HepG2 (cell line): ENCODE data around the gene ALX4. TPM values are rescaled to one million over a fixed set of nuclear protein-coding genes. Genes with fewer than 3 reads are reported as not detected.

Source experiments
- ATAC-seq: fragments of 200-7000 bp; cut with Tn5 transposase; 3 replicates; pipeline ENCODE4 v1.9.1; 2020; ENCODE audit warnings: mild to moderate bottlenecking, moderate library complexity
- BruUV-seq: library from RNA; stranded (reverse); fragments of 400-500 nt; replicated peaks from 2 replicates; lab custom pipeline; 2021; lab: Mats Ljungman, UMichigan
- CTCF ChIA-PET: fragments of 300-600 bp; formaldehyde crosslinking; extraction: SDS; loops from one replicate; lab custom pipeline; 2021; ENCODE audit warnings: low total read pairs, inconsistent platforms, low intra/inter-chr PET ratio; lab: Yijun Ruan, JAX
- POLR2A ChIA-PET: fragments of 350-600 bp; sonication (Branson Sonifier 250); formaldehyde crosslinking; loops from one replicate; lab custom pipeline; 2020; ENCODE audit warnings: antibody characterized with exemption, inconsistent platforms; lab: Yijun Ruan, JAX
- DNase-seq: peaks from one replicate; pipeline ENCODE4 v3.0.0-alpha.2; 2015; ENCODE audit warnings: low spot score
- FAIRE-seq: peaks from 3 replicates; lab custom pipeline; 2011; peaks lifted over from hg19 to GRCh38; lab: Jason Lieb, UNC
- H2AFZ ChIP-seq: one replicate; pipeline ENCODE4 v1.6.1; 2011; ENCODE audit warnings: low read length, inconsistent platforms
- H3K27ac ChIP-seq: fragments of 300-600 bp; 3 replicates; pipeline ENCODE4 v1.8.0; 2011; ENCODE audit warnings: mixed run types, mild to moderate bottlenecking, mixed read lengths, low read length, inconsistent platforms; ENCODE audit not compliant: insufficient read depth; ENCODE audit errors: extremely low read length
- H3K27me3 ChIP-seq, 2 experiments: fragments of 200-600 bp in 1 of 2; 2 replicates in 1 of 2; 3 replicates in 1 of 2; pipeline versions ENCODE4 v1.6.0 to v1.8.0; 2011; ENCODE audit warnings: low read length in 2 of 2, mild to moderate bottlenecking in 2 of 2, moderate library complexity in 2 of 2, inconsistent platforms in 1 of 2; ENCODE audit not compliant: insufficient read depth in 2 of 2, control insufficient read depth in 1 of 2
- H3K36me3 ChIP-seq, 2 experiments: fragments of 200-600 bp in 1 of 2; replicated peaks in 1 of 2; 2 replicates in 1 of 2; 3 replicates in 1 of 2; pipeline versions ENCODE4 v1.5.1 to v1.8.0; 2011; ENCODE audit warnings: low read length in 2 of 2, inconsistent platforms in 1 of 2; ENCODE audit not compliant: insufficient read depth in 2 of 2, control insufficient read depth in 1 of 2
- H3K4me1 ChIP-seq: 2 replicates; pipeline ENCODE4 v1.5.1; 2012; ENCODE audit warnings: low read length, inconsistent platforms; ENCODE audit not compliant: insufficient read depth
- H3K4me2 ChIP-seq: 2 replicates; pipeline ENCODE4 v1.6.0; 2011; ENCODE audit warnings: low read depth, low read length, inconsistent platforms
- H3K4me3 ChIP-seq, 3 experiments: fragments of 200-600 bp in 1 of 3; sonication (generic), shearing (Covaris generic) in 1 of 3; replicated peaks in 1 of 3; 2 replicates each; pipeline ENCODE4 v1.5.1; 2011 to 2016; ENCODE audit warnings: low read length in 3 of 3, inconsistent platforms in 2 of 3, low read depth in 2 of 3, mild to moderate bottlenecking in 2 of 3, control low read depth in 1 of 3, mixed read lengths in 1 of 3; ENCODE audit not compliant: insufficient read depth in 1 of 3
- H3K79me2 ChIP-seq: one replicate; pipeline ENCODE4 v1.6.1; 2011; ENCODE audit warnings: low read length, inconsistent platforms; ENCODE audit not compliant: insufficient read depth
- H3K9ac ChIP-seq: 2 replicates; pipeline ENCODE4 v1.6.0; 2011; ENCODE audit warnings: mild to moderate bottlenecking, low read depth, low read length, inconsistent platforms; ENCODE audit not compliant: insufficient read depth
- H3K9me3 ChIP-seq: 2 replicates; pipeline ENCODE4 v1.5.1; 2012; ENCODE audit warnings: mild to moderate bottlenecking, low read length
- H4K20me1 ChIP-seq: 2 replicates; pipeline ENCODE4 v1.6.0; 2011; ENCODE audit warnings: inconsistent platforms, mild to moderate bottlenecking, low read length, moderate library complexity; ENCODE audit not compliant: insufficient read depth
- BCL3 ChIP-seq: sonication (generic); formaldehyde crosslinking; IDR thresholded peaks from 2 replicates; pipeline ENCODE4 v1.5.1; 2020; ENCODE audit warnings: mild to moderate bottlenecking, missing genetic modification reagents, moderate library complexity
- CAMTA2 ChIP-seq: sonication (generic); formaldehyde crosslinking; IDR thresholded peaks from 2 replicates; pipeline ENCODE4 v1.4.0; 2020; ENCODE audit warnings: mild to moderate bottlenecking, missing genetic modification reagents, borderline replicate concordance
- CENPT ChIP-seq: sonication (generic); formaldehyde crosslinking; IDR thresholded peaks from 2 replicates; pipeline ENCODE4 v1.8.0; 2022; ENCODE audit warnings: low read depth, mild to moderate bottlenecking, moderate library complexity, missing genetic modification reagents
- ESRRA ChIP-seq: sonication (generic); formaldehyde crosslinking; IDR thresholded peaks from 2 replicates; pipeline ENCODE4 v1.5.1; 2020; ENCODE audit warnings: mild to moderate bottlenecking, low read depth, missing genetic modification reagents
- JUNB ChIP-seq: sonication (generic); formaldehyde crosslinking; IDR thresholded peaks from 2 replicates; pipeline ENCODE4 v1.8.0; 2022; ENCODE audit warnings: missing genetic modification reagents, mild to moderate bottlenecking, borderline replicate concordance
- KMT2B ChIP-seq: IDR thresholded peaks from 2 replicates; pipeline ENCODE4 v1.6.1; 2016; ENCODE audit warnings: missing genetic modification reagents, missing compliant biosample characterization
- NFIB ChIP-seq: sonication (generic); formaldehyde crosslinking; IDR thresholded peaks from 2 replicates; pipeline ENCODE4 v1.9.0; 2021; ENCODE audit warnings: missing genetic modification reagents, mild to moderate bottlenecking, borderline replicate concordance
- NR3C1 ChIP-seq: sonication (generic); formaldehyde crosslinking; IDR thresholded peaks from 2 replicates; pipeline ENCODE4 v1.4.0; 2020; ENCODE audit warnings: missing genetic modification reagents
- POLR2A ChIP-seq, 2 experiments: IDR thresholded peaks; 2 replicates each; pipeline ENCODE4 v1.6.1; 2011; ENCODE audit warnings: low read depth in 2 of 2, low read length in 2 of 2, mild to moderate bottlenecking in 1 of 2, moderate library complexity in 1 of 2; ENCODE audit not compliant: insufficient read depth in 1 of 2
- RARG ChIP-seq: sonication (generic); formaldehyde crosslinking; IDR thresholded peaks from 2 replicates; pipeline ENCODE4 v1.4.0; 2020; ENCODE audit warnings: low read depth, mild to moderate bottlenecking, missing genetic modification reagents
- SETDB1 ChIP-seq: sonication (generic); formaldehyde crosslinking; IDR thresholded peaks from 2 replicates; pipeline ENCODE4 v1.5.1; 2020; ENCODE audit warnings: missing genetic modification reagents, mild to moderate bottlenecking, borderline replicate concordance
- SMARCE1 ChIP-seq: fragments of 450-650 bp; IDR thresholded peaks from 2 replicates; pipeline ENCODE4 v1.6.1; 2017; ENCODE audit warnings: borderline replicate concordance
- SMYD3 ChIP-seq: sonication (generic); formaldehyde crosslinking; IDR thresholded peaks from 2 replicates; pipeline ENCODE4 v1.8.1; 2023; ENCODE audit warnings: mild to moderate bottlenecking, missing genetic modification reagents
- TIGD3 ChIP-seq: sonication (generic); formaldehyde crosslinking; IDR thresholded peaks from 2 replicates; pipeline ENCODE4 v1.5.1; 2020; ENCODE audit warnings: mild to moderate bottlenecking, missing genetic modification reagents, borderline replicate concordance
- ZNF513 ChIP-seq: sonication (generic); formaldehyde crosslinking; conservative IDR thresholded peaks from 2 replicates; pipeline ENCODE4 v1.5.0; 2020; ENCODE audit warnings: missing genetic modification reagents
- ZNF577 ChIP-seq: sonication (generic); formaldehyde crosslinking; IDR thresholded peaks from 2 replicates; pipeline ENCODE4 v1.4.0; 2020; ENCODE audit warnings: mild to moderate bottlenecking, low read depth, missing genetic modification reagents, borderline replicate concordance
- ZSCAN12 ChIP-seq: sonication (generic); formaldehyde crosslinking; IDR thresholded peaks from 2 replicates; pipeline ENCODE4 v1.9.0; 2021; ENCODE audit warnings: mild to moderate bottlenecking, missing genetic modification reagents
- WGBS: methylation state at CpG from one replicate; pipeline ENCODE4 v1.1.6; 2017; ENCODE audit warnings: low lambda C conversion rate; 5-methylcytosine and 5-hydroxymethylcytosine counted together
- in situ Hi-C: cut with HindIII; loops from 2 replicates; pipeline ENCODE4 v1.10.0; 2017; ENCODE audit warnings: low pct_unique_long_range_greater_than_20kb; ENCODE audit not compliant: extremely low pct_ligation_motif_present
- intact Hi-C: fragments of 100-400 bp; cut with micrococcal nuclease; formaldehyde crosslinking; loops from one replicate; pipeline ENCODE4 v1.10.0; 2022; ENCODE audit not compliant: unreplicated experiment
- polyA plus RNA-seq, 8 experiments: library from polyadenylated mRNA; depleted of rRNA in 3 of 8; stranded (reverse) in 7 of 8; unstranded in 1 of 8; fragments of >200 nt; fragmentation: Illumina TruSeq in 4 of 8; extraction: Trizol in 4 of 8; gene quantifications; 2 replicates each; pipeline versions ENCODE4 v1.2.1 to v1.2.3, GENCODE V29; 2011 to 2016; ENCODE audit warnings: low read depth in 4 of 8, missing spikeins in 1 of 8, mixed read lengths in 1 of 8; ENCODE audit not compliant: insufficient read depth in 1 of 8
- total RNA-seq, 5 experiments: library from RNA; depleted of rRNA; stranded (reverse); fragments of >200 nt; fragmentation: Illumina TruSeq; extraction: Trizol; gene quantifications; 2 replicates each; pipeline ENCODE4 v1.2.3, GENCODE V29; 2016; ENCODE audit warnings: low read depth in 1 of 5

Gene ALX4
- total and polyA plus RNA-seq, 2 of the 13 experiments (the other 11 are each of a cell fraction or from before 2014, with no cell fraction given) = not detected

GRCh38 chr11:44344921-44345320, 35.0 kb upstream of the ALX4 start (continued):
- no peak for TF ChIP-seq ZSCAN12 (CRISPR knock-in tag)

- DNase-seq (no peak), FAIRE-seq (no peak), ATAC-seq (no peak)
- intact Hi-C loops (no loop called here), in situ Hi-C loops (no loop called here)
- 10% methylated on average over 4 of the region's 7 CpGs for WGBS
- Histone ChIP-seq H3K27ac (no peak overlapping the region), H3K4me2 (no peak overlapping the region), H3K9ac (no peak overlapping the region), H3K36me3 (no peaks in the 10 kb centered on the region), H3K4me3 (no peak overlapping the region), H3K9me3 (no peaks in the 10 kb centered on the region), H3K27me3 (peaks cover 2 to 17% of the 10 kb centered on the region in 2 experiments; a peak in 3 of 5 replicates), H3K79me2 (no peaks in the 10 kb centered on the region), H3K4me1 (no peaks in the 10 kb centered on the region), H2AFZ (no peak overlapping the region), H4K20me1 (no peaks in the 10 kb centered on the region)
- CTCF ChIA-PET = no interaction called here
- POLR2A ChIA-PET = no interaction called here
- BruUV-seq = no TSS peak
- TF ChIP-seq ZNF513 (CRISPR knock-in tag) = no peak
- TF ChIP-seq SMARCE1 = no peak
- TF ChIP-seq SETDB1 = no peak
- TF ChIP-seq NFIB = no peak
- no peak for TF ChIP-seq BCL3 (CRISPR knock-in tag)
- TF ChIP-seq TIGD3 (CRISPR knock-in tag) = no peak
- TF ChIP-seq JUNB = no peak
- no peak for TF ChIP-seq POLR2A (IDR thresholded peaks at IDR 0.05; ENCODE audit: insufficient read depth in 1 of 2, low read depth in 2 of 2, low read length in 2 of 2)
- no peak for TF ChIP-seq CAMTA2 (CRISPR knock-in tag)
- TF ChIP-seq ESRRA (CRISPR knock-in tag) = no peak
- no peak for TF ChIP-seq ZNF577 (CRISPR knock-in tag)
- TF ChIP-seq CENPT (CRISPR knock-in tag) = no peak
- no peak for TF ChIP-seq ZSCAN12 (CRISPR knock-in tag)
- no peak for TF ChIP-seq RARG (CRISPR knock-in tag)
- no peak for TF ChIP-seq KMT2B (CRISPR knock-in tag)
- no peak for TF ChIP-seq SMYD3 (CRISPR knock-in tag)
- TF ChIP-seq NR3C1 = no peak
Observed at GRCh38 chr11:44344423-44344820, 34.5 kb upstream of the ALX4 start.
